A673 (cell line): ENCODE measurements around the gene POU3F3.

Experiments used
- CTCF ChIP-seq: fragments of 300-800, 200-600 bp; sonication (generic); conservative IDR thresholded peaks from 2 replicates; pipeline ENCODE4 v1.5.1; 2017; ENCODE audit warnings: low read depth, mild to moderate bottlenecking, antibody characterized with exemption, low read length, moderate library complexity, mixed read lengths
- EZH2 ChIP-seq: fragments of 200-600 bp; sonication (generic); IDR thresholded peaks from 2 replicates; pipeline ENCODE4 v1.6.1; 2017; ENCODE audit warnings: borderline replicate concordance, low read depth, mild to moderate bottlenecking, mixed read lengths, antibody characterized with exemption, low read length; ENCODE audit not compliant: poor library complexity, severe bottlenecking

- no peak for TF ChIP-seq CTCF
- TF ChIP-seq EZH2: no peak
Measured at GRCh38 chr2:104861351-104862057, 7.6 kb downstream of the POU3F3 start.
